ENCODE measurements around the gene TMCO6. TPM values are rescaled to one million over a fixed set of nuclear protein-coding genes. Genes with fewer than 3 reads are reported as not detected.

Gene TMCO6
- total RNA-seq, 5 donors from 2014 or later (not counting 1 experiment from before 2014, with no cell fraction given) = 24.9 to 56.8 (median 52.2) TPM

DNA sequence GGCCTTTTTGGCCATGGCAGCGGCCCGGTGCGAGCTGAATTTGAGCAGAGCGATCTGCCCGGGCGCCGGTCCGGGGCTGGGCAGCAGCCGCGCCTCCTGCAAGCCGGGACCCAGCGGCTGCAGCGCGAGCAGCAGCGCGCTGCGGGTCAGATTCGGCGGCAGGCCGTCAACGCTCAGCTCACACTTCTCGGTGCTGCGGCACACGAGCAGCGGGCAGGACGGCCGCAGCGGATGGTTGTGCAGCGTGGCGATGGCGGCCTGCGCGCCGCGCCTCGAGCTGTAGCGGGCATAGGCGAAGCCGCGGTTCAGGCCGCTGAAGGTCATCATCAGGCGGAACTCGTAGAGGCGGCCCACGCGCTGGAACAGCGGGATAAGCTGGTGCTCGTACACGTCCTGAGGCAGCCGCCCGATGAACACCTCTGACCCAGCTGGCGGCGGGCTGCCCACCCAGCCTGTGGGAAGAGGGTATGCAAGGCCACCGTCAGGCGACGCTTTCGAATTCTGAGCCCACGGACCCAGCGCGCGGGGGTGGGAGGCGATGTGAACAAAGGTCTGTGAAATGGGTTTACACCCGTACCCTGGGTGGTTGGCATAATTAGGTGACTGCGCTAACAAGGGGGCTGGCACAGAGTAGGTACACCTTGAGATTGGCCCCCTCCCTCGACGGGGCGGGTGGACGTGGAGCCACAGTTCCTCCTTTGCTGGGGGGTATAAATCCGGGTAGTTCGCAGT is 33.4 kb downstream of the TMCO6 start:
- Mint-ChIP-seq H3K4me1 (peaks cover 6 to 7% (median 7%) of the 10 kb centered on the region in 3 donors), H3K9me3 (no peaks in the 10 kb centered on the region), H3K36me3 (peaks cover 62% of the 10 kb centered on the region), H3K27ac (no peak overlapping the region), H3K4me3 (no peak overlapping the region), H3K27me3 (no peaks in the 10 kb centered on the region)
- ChIA-PET CTCF (no interaction called here), POLR2A (interaction anchor here in 1 of 2 donors (0.8 kb wide), 1 partner anchor 8 kb away, joined by 4 read pairs; no protein-coding TSS in a partner anchor)
- H3K27ac ChIP-seq (ENCODE audit: low read length) = no peak overlapping the region
- WGBS (ENCODE audit: insufficient coverage) = 97% methylated on average over 62 of the region's 70 CpGs
- DNase-seq (peak in 2 of 35 experiments; percentile 14 to 16), ATAC-seq (replicated peaks in 1 of 4) (peak in 1 of 4 experiments; percentile 67)
- H3K9me3 ChIP-seq = no peaks in the 10 kb centered on the region
- no peaks in the 10 kb centered on the region for H3K27me3 ChIP-seq (replicated peaks in 1 of 2; ENCODE audit: control insufficient read depth in 2 of 2, extremely low read depth in 1 of 2, insufficient read depth in 2 of 2, low read length in 1 of 2)
- no peaks in the 10 kb centered on the region for H3K4me1 ChIP-seq (ENCODE audit: control insufficient read depth in 1 of 2, extremely low read depth in 1 of 2, insufficient read depth in 2 of 2, low read length in 2 of 2)
- H3K4me3 ChIP-seq (ENCODE audit: control insufficient read depth in 1 of 2, extremely low read depth in 1 of 2, low read length in 1 of 2) = no peak overlapping the region
- peaks cover 14 to 87% of the 10 kb centered on the region in 2 donors for H3K36me3 ChIP-seq (ENCODE audit: control insufficient read depth in 2 of 2, extremely low read depth in 1 of 2, insufficient read depth in 1 of 2, low read length in 1 of 2)

DNA sequence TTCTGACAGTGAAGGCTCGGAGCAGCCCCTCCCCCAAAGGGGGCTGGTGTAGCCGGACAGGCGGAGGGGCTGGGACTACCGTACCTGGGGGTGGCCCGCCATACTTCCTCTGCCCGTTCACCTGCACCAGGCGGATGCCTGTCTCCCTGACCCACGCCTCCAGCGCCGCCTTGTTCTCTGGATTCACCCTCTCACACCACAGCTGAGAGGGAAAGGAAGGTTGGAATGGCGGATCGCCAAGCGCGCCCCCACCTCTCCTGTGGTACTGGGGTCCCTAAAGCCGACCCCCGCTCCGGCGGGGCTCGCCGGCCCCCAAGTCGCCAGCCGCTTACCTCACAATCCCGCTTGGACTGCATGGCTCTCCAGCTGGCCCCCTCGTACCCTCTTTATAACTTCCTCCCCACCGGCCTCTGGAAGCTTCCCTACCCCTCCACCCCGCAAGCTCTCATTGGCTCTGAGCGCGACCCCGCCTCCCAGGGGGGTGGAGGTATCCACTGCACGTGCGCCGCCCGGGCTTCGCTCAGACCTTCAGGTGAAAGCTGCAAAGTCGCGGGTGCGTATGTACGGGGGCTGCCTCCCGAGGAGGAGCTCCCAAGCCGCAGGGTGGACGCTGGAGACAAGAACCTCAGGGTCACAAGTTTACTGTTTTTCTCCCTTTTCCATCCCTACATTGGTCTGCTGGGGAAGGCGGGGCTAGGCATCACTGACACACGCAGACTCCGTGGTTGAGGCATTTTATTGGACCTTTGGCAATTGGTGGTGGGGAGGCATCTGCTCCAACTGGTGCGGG is 34.1 kb downstream of the TMCO6 start, which contains the start of gene DND1:
TSS of gene DND1 (minus strand) at position 390 of the 790 bp plus-strand sequence. CDS start at position 356, 34 bp downstream.
- no peak for DNase-seq
- Histone ChIP-seq H3K9me3 (no peaks in the 10 kb centered on the region), H3K36me3 (ENCODE audit: control insufficient read depth in 2 of 2, extremely low read depth in 1 of 2, insufficient read depth in 1 of 2, low read length in 1 of 2) (peaks cover 14 to 86% of the 10 kb centered on the region in 2 donors), H3K27ac (ENCODE audit: low read length) (no peak within 1 kb of the TSS), H3K27me3 (replicated peaks in 1 of 2; ENCODE audit: control insufficient read depth in 2 of 2, extremely low read depth in 1 of 2, insufficient read depth in 2 of 2, low read length in 1 of 2) (no peaks in the 10 kb centered on the region), H3K4me3 (ENCODE audit: control insufficient read depth in 1 of 2, extremely low read depth in 1 of 2, low read length in 1 of 2) (no peak within 1 kb of the TSS), H3K4me1 (ENCODE audit: control insufficient read depth in 1 of 2, extremely low read depth in 1 of 2, insufficient read depth in 2 of 2, low read length in 2 of 2) (no peaks in the 10 kb centered on the region)
- no peaks in the 10 kb centered on the region for H3K9me3 Mint-ChIP-seq
- H3K27me3 Mint-ChIP-seq = no peaks in the 10 kb centered on the region
- ChIA-PET POLR2A (no interaction called here), CTCF (no interaction called here)
- H3K27ac Mint-ChIP-seq = peak within 1 kb of the TSS in 1 of 2 donors; percentile 0
- H3K4me3 Mint-ChIP-seq = no peak within 1 kb of the TSS
- H3K36me3 Mint-ChIP-seq = peaks cover 62% of the 10 kb centered on the region
- peak in 1 of 4 experiments; percentile 23 for ATAC-seq (replicated peaks in 1 of 4)
- H3K4me1 Mint-ChIP-seq = no peaks in the 10 kb centered on the region
- 96% methylated on average over 27 of the region's 45 CpGs for WGBS (ENCODE audit: insufficient coverage)

DNA sequence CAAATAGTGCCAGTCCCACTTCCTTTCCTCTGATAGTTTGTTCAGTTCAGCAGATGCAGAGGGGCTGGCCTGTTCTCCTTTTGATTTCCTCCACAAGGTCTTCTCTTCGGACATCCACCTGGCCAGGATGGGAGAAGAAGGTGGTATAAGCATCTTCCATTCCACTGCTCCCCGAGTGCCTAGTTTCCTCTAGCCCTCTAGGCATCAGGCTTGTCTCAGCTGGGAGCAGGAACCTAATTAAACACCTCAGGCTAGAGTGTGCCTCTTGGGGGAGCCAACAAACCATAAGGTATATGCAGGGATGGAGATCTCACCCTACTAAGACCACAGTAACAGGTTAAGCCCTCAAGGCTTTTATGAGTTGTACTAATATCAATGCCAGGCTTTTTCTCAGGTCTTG is 35.0 kb downstream of the TMCO6 start:
- CTCF ChIA-PET = no interaction called here
- Histone ChIP-seq H3K36me3 (ENCODE audit: control insufficient read depth in 2 of 2, extremely low read depth in 1 of 2, insufficient read depth in 1 of 2, low read length in 1 of 2) (peaks cover 10 to 84% of the 10 kb centered on the region in 2 donors), H3K9me3 (no peaks in the 10 kb centered on the region), H3K27me3 (replicated peaks in 1 of 2; ENCODE audit: control insufficient read depth in 2 of 2, extremely low read depth in 1 of 2, insufficient read depth in 2 of 2, low read length in 1 of 2) (no peaks in the 10 kb centered on the region), H3K4me3 (ENCODE audit: control insufficient read depth in 1 of 2, extremely low read depth in 1 of 2, low read length in 1 of 2) (no peak overlapping the region), H3K27ac (ENCODE audit: low read length) (no peak overlapping the region), H3K4me1 (ENCODE audit: control insufficient read depth in 1 of 2, extremely low read depth in 1 of 2, insufficient read depth in 2 of 2, low read length in 2 of 2) (no peaks in the 10 kb centered on the region)
- ATAC-seq (replicated peaks in 1 of 4) = no peak
- no CpG with 5 or more reads among the region's 2 CpGs for WGBS (ENCODE audit: insufficient coverage)
- POLR2A ChIA-PET = interaction anchor here in 1 of 2 donors (0.8 kb wide), 1 partner anchor 9 kb away, joined by 4 read pairs; the partner anchor contains the start of gene WDR55
- Mint-ChIP-seq H3K36me3 (peaks cover 54% of the 10 kb centered on the region), H3K9me3 (no peaks in the 10 kb centered on the region), H3K27ac (peak overlapping the region in 1 of 2 donors; percentile 0), H3K4me3 (no peak overlapping the region), H3K4me1 (no peaks in the 10 kb centered on the region), H3K27me3 (no peaks in the 10 kb centered on the region)
- no peak for DNase-seq

DNA sequence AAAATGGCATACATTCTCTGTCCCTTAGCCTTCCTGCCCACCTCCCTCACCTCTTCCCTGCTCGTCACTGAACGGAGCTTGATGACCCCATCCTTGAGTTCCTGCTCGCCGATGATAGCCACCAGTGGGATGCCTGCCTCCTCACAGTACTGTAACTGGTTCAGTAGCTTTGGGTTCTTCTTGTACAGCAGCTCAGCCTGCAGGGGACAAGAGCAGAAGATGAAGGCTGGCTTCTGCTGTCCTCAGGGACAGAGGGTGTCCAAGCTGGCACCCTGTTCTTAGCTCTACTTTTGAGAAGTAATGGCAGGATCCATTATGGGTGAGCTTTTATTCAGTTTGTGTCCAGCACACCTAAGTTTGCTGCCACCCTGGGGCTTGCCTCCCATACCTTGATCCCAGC is 35.4 kb downstream of the TMCO6 start:
- Mint-ChIP-seq H3K27ac (peak overlapping the region in 1 of 2 donors; percentile 0), H3K36me3 (peaks cover 50% of the 10 kb centered on the region), H3K4me1 (no peaks in the 10 kb centered on the region), H3K27me3 (no peaks in the 10 kb centered on the region), H3K4me3 (no peak overlapping the region), H3K9me3 (no peaks in the 10 kb centered on the region)
- no peak for ATAC-seq (replicated peaks in 1 of 4)
- DNase-seq = no peak
- H3K4me1 ChIP-seq (ENCODE audit: control insufficient read depth in 1 of 2, extremely low read depth in 1 of 2, insufficient read depth in 2 of 2, low read length in 2 of 2) = no peaks in the 10 kb centered on the region
- no peaks in the 10 kb centered on the region for H3K9me3 ChIP-seq
- H3K27me3 ChIP-seq (replicated peaks in 1 of 2; ENCODE audit: control insufficient read depth in 2 of 2, extremely low read depth in 1 of 2, insufficient read depth in 2 of 2, low read length in 1 of 2) = no peaks in the 10 kb centered on the region
- H3K27ac ChIP-seq (ENCODE audit: low read length) = no peak overlapping the region
- CTCF ChIA-PET = interaction anchor here (0.6 to 0.7 kb wide), 4 partner anchors 281 to 558 kb away, joined by 3 to 5 read pairs (median 4); no protein-coding TSS in a partner anchor
- H3K4me3 ChIP-seq (ENCODE audit: control insufficient read depth in 1 of 2, extremely low read depth in 1 of 2, low read length in 1 of 2) = no peak overlapping the region
- H3K36me3 ChIP-seq (ENCODE audit: control insufficient read depth in 2 of 2, extremely low read depth in 1 of 2, insufficient read depth in 1 of 2, low read length in 1 of 2) = peaks cover 10 to 84% of the 10 kb centered on the region in 2 donors
- POLR2A ChIA-PET = interaction anchor here in 1 of 2 donors (0.8 kb wide), 1 partner anchor 9 kb away, joined by 4 read pairs; the partner anchor contains the start of gene WDR55
- 97% methylated on average over 4 of the region's 4 CpGs for WGBS (ENCODE audit: insufficient coverage)

DNA sequence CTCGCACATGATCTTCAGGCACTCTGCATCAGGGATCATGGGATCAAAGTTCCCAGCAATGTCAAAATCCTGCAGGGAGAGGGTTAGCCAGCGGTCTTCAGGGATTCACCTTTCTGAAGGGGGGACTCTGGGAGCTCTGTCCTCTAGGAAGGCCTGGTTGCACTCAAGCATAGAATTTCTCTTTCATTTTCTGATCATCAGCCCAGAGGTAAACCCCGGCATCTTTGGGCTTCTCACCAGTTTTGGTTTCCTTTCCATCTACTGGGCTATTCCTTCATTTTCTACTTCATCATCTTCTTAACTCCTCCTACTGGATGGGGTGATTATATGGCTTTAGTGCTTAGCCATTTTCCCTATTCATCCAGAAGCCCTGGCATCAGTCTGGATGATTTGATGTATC is 38.7 kb downstream of the TMCO6 start:
- no peak overlapping the region for H3K4me3 Mint-ChIP-seq
- H3K4me1 ChIP-seq (ENCODE audit: control insufficient read depth in 1 of 2, extremely low read depth in 1 of 2, insufficient read depth in 2 of 2, low read length in 2 of 2) = no peaks in the 10 kb centered on the region
- H3K36me3 ChIP-seq (ENCODE audit: control insufficient read depth in 2 of 2, extremely low read depth in 1 of 2, insufficient read depth in 1 of 2, low read length in 1 of 2) = peaks cover 8 to 91% of the 10 kb centered on the region in 2 donors
- no peak overlapping the region for H3K27ac ChIP-seq (ENCODE audit: low read length)
- ATAC-seq (replicated peaks in 1 of 4) (no peak), DNase-seq (no peak)
- H3K36me3 Mint-ChIP-seq = peaks cover 55% of the 10 kb centered on the region
- no peaks in the 10 kb centered on the region for H3K9me3 ChIP-seq
- H3K27me3 ChIP-seq (replicated peaks in 1 of 2; ENCODE audit: control insufficient read depth in 2 of 2, extremely low read depth in 1 of 2, insufficient read depth in 2 of 2, low read length in 1 of 2) = no peaks in the 10 kb centered on the region
- H3K9me3 Mint-ChIP-seq = no peaks in the 10 kb centered on the region
- no peak overlapping the region for H3K4me3 ChIP-seq (ENCODE audit: control insufficient read depth in 1 of 2, extremely low read depth in 1 of 2, low read length in 1 of 2)
- CTCF ChIA-PET = no interaction called here
- POLR2A ChIA-PET = no interaction called here
- H3K27me3 Mint-ChIP-seq = no peaks in the 10 kb centered on the region
- WGBS (ENCODE audit: insufficient coverage) = 100% methylated on average over 1 of the region's 3 CpGs
- no peak overlapping the region for H3K27ac Mint-ChIP-seq
- no peaks in the 10 kb centered on the region for H3K4me1 Mint-ChIP-seq

DNA sequence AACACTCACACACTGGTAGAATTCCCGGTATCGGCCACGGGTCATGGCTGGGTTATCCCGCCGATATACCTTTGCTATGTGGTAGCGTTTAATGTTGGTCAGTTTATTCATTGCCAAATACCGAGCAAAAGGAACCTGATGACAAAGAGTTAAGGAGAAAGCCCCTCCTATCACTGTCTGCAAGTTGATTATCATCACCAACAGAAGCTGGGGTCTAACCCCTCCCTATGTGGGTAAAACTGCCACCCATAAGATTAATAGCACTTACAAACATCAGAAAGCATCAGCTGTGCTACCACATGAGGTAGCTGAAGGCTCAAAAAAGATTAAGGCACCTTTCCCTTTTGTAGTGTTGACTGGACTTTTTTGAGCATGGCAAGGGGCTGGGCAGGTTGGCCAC is 39.7 kb downstream of the TMCO6 start:
- Mint-ChIP-seq H3K4me3 (no peak overlapping the region), H3K9me3 (no peaks in the 10 kb centered on the region), H3K27me3 (no peaks in the 10 kb centered on the region), H3K27ac (no peak overlapping the region), H3K4me1 (no peaks in the 10 kb centered on the region), H3K36me3 (peaks cover 58% of the 10 kb centered on the region)
- WGBS (ENCODE audit: insufficient coverage) = 100% methylated on average over 1 of the region's 7 CpGs
- DNase-seq (no peak), ATAC-seq (replicated peaks in 1 of 4) (no peak)
- Histone ChIP-seq H3K27me3 (replicated peaks in 1 of 2; ENCODE audit: control insufficient read depth in 2 of 2, extremely low read depth in 1 of 2, insufficient read depth in 2 of 2, low read length in 1 of 2) (no peaks in the 10 kb centered on the region), H3K9me3 (no peaks in the 10 kb centered on the region), H3K27ac (ENCODE audit: low read length) (no peak overlapping the region), H3K4me1 (ENCODE audit: control insufficient read depth in 1 of 2, extremely low read depth in 1 of 2, insufficient read depth in 2 of 2, low read length in 2 of 2) (no peaks in the 10 kb centered on the region), H3K36me3 (ENCODE audit: control insufficient read depth in 2 of 2, extremely low read depth in 1 of 2, insufficient read depth in 1 of 2, low read length in 1 of 2) (peaks cover 4 to 86% of the 10 kb centered on the region in 2 donors), H3K4me3 (ENCODE audit: control insufficient read depth in 1 of 2, extremely low read depth in 1 of 2, low read length in 1 of 2) (no peak overlapping the region)
- CTCF ChIA-PET = interaction anchor here in 1 of 2 donors (0.6 kb wide), 1 partner anchor 19 kb away, joined by 3 read pairs; no protein-coding TSS in a partner anchor
- POLR2A ChIA-PET = interaction anchor here in 1 of 2 donors (0.5 kb wide), 1 partner anchor 8 kb away, joined by 3 read pairs; no protein-coding TSS in a partner anchor
